HG03066 (cell line): Measurements from ENCODE around the gene CA5B.
"Not testable (repeated sequence)": the region's sequence is repeated elsewhere in the genome, so short reads cannot be mapped to it uniquely, and the experiment has no call there.

ENCODE experiments used
- ATAC-seq: cut with Tn5 transposase; IDR thresholded peaks from one replicate; pipeline ENCODE4 v1.9.1; 2021; ENCODE audit warnings: low read depth; ENCODE audit not compliant: unreplicated experiment

CA5B gene, protein sequence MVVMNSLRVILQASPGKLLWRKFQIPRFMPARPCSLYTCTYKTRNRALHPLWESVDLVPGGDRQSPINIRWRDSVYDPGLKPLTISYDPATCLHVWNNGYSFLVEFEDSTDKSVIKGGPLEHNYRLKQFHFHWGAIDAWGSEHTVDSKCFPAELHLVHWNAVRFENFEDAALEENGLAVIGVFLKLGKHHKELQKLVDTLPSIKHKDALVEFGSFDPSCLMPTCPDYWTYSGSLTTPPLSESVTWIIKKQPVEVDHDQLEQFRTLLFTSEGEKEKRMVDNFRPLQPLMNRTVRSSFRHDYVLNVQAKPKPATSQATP

DNA sequence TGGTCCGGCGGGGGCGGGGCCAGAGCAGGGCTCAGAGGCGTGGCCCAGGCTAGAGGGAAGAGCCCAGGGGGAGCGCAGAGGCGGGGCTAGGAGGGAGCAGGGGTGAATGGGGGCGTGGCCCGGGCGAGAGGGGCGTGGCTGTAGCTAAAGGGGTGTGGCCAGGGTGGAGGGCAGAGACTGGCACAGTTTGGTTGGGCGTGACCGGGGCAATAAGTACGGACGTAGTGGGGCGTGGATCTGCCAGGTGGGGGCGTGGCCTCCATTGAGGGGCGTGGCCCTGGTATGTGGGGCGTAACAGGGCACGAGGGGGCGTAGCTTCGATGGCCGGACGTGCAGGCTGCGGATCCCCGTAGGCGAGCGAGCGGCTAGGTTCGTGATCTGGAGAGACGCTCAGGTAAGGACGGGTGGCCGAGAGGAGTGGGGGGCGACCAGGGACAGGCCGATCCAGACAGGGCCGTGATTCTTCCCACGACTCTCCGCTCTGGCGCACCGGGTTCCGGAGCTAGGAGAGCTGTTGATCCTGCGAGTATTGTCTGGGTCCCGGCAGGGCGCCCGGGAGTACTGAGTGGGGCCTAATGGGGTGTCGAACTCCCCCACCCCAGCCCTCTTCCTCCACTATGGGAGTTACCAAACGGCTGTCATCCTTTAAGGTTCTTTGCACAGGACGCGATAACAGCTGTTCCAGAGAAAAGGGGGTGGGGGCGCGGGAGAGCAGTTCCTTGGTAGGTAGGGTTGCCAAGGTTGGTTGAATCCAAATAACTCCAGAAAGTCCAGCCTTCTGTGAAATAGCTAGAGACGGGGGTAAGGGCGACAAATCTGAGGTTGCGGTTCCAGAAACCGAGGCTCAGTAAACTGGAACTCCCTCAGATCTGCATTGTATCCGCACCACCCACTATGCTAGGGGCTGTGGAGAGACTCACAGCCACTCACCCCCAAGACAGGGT, at the start of gene CA5B:
TSS of gene CA5B (plus strand) at position 312 of the 944 bp plus-strand sequence. CDS start 11,754 bp downstream, outside the sequence.
- peak; percentile 87 for ATAC-seq

DNA sequence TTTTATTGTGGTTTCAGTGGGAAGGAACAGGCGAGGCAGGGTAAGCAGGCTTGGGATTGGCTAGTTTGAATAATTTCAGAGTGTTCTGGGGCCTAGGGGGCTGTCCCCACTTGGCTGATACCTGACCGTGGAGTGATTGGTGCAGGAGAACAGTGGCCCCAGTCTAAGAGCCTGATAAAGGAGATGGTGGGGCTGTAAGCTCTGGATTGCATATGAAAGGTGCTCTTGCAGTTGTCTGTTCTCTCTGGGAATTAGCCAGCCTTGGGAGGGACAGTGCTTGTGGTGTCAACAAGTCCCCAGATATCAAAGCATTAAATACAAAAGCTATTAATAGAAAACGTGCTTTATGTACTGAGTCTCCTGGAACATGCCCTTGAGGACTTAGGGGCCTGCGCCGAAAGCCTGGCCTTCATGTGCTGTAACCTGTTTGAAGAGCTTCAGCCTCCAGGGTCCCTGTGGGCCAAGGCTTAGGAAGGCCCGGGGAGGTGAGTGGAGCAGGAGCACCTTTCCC, 43.1 kb upstream of the CA5B start:
- no peak for ATAC-seq

DNA sequence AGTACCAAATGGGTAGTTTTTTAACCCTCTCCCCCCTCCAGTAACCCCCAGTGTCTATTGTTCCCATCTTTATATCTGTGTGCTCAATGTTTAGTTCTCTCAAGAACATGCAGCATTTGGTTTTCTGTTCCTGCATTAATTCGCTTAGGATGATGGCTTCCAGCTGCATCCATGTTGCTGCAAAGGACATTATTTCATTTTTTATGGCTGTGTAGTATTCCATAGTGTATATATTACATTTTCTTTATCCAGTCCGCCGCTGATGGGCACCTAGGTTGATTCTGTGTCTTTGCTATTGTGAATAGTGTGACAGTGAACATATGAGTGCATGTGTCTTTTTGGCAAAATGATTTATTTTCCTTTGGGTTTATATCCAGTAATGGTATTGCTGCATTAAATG, 41.6 kb upstream of the CA5B start:
- ATAC-seq: no peak

DNA sequence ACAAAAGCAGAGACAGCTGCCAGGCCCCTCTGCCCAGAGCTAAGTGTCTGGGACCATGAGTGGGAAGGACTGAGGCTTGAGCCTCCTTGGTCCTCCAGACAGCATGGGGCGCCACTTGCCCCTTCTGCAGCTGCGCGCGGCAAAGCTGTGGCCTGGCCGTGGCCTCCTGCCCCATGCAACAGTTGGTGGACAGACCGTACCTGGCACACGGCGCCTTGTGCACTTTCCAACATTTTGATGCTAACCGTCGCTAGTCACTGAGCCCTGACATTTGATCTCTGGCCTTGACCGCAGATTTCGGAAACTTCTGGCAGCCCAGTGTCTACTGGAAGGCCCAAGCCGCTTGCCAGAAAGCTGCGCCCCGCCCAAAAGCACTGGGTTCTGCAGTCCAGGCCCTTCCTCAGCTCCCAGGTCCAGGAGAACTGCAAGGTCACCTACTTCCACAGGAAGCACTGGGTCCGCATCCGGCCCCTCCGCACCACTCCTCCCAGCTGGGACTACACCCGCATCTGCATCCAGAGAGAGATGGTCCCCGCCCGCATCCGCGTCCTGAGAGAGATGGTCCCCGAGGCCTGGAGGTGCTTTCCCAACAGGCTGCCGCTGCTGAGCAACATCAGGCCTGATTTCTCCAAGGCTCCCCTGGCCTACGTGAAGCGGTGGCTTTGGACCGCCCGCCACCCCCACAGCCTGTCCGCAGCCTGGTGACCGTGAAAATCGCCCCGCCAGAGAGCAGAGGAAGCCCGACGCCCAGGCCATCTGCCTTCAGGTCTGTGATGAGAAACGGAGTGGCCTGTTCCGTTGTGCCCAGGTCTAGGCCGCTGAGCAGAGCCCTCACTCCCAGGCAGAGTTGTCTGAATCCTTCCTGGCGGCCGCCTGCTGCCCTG, 35.3 kb upstream of the CA5B start:
- no peak for ATAC-seq

DNA sequence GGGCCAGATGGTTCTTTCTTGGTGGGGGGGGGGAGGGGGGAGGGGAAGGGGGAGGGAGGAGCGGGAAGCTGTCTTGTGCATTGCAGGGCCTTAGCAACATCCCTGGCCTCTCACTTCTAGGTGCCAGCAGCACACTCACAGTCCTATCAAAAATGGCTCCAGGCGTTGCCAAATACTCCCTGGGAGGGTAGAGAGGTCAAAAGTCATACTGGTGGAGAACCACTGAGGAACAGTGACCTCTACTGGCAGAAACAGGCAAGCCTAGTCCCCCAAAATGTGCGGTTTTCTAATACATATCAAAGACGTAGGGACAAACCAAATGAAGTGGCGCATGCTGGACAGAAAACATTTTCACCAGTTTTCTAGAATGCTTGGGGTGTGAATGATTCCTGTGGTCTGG, 34.3 kb upstream of the CA5B start:
- not testable (repeated sequence) for ATAC-seq

DNA sequence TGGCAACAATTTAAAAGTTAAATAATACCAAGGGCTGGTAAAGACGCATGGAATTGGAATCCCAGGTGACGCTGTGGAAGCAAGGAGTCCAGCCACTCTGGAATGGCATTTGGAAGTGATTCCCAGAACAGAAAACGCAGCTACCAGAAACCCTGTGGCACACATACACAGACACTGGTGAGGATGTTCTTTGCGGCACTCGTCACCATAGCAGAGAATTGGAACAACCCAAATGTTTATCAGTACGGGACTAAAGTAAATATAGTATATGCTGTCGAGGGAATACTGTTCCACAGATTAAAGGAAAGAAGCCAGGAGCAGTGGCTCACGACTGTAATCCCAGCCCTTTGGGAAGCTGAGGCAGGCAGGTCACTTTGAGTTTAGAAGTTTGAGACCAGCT, 33.8 kb upstream of the CA5B start:
- not testable (repeated sequence) for ATAC-seq

DNA sequence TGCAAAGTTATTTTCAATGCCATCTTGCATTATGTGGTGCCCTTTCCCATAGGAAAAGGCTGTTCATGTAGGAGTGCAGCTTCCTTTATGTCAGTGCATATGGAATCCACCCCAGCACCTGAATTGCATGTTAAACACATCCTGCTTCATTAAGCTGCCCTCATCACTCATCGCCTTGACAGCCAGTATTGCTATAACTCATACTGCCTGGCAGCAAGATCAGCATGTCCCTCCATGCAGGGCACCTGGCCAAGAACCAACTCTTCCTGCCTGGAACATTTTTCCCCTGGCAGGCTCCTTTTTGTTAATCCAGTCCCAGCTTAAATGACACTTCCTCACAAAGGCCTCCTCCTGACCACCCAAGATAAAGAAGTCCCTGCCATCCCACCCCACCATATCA, 23.5 kb upstream of the CA5B start:
- ATAC-seq: no peak

DNA sequence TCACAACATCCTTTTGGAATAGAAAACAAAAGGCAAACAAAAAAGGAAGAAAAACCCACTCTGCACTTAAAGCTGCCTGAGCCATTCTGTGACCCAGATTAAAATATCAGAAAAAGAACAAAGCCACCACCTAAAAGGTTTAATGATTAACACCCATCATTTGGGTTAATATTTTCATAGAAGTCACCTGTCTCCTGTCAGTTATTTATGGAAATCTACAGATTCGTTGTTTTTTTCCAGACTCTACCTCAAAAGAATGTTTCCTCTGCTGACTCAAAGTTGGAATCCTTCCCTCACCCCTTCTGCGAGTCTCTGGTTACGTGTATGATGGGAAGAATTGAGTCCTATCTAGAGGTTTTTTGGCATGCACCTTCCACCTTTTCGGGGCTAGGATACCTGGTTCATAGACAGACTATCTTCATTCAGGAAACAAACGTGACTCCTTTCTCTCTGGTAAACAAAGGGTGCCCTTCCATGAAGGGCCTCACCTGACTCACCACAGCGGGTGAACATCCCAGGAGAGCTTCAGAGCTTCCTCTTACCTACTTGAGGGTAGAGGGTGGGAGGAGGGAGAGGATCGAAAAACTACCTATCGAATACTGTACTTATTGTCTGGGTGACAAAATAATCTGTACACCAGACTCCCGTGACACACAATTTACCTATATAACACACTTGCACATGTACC, 19.6 kb upstream of the CA5B start:
- ATAC-seq: no peak

DNA sequence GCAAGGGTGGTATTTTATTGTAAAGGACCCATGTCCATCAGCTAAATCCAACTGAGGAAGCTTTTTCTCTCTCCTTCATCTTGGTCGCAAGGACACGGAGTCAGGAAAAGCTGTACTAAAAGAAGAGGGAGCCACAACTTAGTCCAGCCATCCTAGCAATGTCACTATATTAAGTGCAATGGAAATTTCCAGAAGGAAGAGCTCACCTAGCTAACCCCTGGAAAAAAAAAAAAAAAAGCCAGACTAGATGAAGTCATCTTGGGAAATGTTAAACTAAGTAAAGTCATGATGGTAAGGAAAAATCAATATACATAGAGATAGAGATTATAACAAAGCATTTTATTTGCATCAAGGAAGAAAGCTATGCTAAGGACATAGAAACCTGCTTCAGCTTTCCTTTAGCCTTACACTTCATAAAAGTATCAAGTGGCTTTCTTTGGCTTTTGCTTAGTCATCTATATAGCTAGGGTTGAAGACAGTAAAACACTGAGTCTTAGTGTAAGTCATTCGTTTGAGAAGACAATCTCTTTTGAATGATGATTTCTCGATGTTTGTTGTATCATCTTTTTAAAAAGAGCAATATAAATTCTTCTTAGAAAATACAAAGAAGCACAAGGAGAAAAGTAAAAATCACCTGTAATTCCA, 18.6 kb upstream of the CA5B start:
- ATAC-seq: no peak

DNA sequence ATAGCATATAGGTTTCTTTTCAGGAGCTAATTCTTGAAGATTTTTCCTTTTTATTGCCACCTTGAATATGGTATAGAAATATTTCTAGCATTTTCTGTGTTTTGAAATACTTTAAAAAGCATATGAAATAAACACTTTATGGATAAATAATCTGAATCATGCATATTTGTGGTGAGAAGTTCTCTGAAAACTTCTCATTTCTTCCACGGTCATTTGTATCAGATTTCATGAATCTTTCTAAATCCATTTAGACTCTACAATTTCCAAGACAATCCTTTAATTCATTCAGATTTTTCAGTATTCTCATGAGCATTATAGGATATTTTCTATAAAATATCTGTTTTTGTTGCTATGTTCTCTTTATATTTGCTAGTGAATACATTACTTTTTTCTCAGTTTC, 16.2 kb upstream of the CA5B start:
- ATAC-seq: no peak

DNA sequence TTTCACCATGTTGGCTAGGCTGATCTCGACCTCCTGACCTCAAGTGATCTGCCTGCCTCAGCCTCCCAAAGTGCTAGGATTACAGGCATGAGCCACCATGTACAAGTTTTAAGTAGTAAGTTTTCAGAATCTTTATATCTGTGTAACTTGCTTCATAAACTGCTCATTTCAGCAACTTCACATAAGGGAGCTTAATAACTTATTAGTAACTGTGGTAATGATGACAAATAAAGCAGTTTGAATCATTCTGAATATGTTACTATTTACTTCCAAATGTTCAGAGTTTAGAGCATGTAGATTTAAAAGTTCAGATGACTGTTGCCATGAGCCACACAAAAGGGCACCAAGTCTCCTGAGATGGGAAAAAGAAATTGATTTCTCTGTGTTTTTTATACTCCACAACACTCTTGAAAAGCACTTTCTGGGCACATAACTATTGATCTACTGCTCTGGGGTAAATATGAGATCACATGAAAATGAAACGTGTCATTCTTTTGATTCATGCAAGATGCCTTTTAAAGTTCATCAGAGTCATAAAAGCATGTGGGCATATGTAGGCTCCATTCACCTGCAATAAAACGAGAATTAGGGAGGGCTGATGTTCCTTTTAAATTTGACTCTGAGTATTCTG, 14.1 kb upstream of the CA5B start:
- no peak for ATAC-seq

DNA sequence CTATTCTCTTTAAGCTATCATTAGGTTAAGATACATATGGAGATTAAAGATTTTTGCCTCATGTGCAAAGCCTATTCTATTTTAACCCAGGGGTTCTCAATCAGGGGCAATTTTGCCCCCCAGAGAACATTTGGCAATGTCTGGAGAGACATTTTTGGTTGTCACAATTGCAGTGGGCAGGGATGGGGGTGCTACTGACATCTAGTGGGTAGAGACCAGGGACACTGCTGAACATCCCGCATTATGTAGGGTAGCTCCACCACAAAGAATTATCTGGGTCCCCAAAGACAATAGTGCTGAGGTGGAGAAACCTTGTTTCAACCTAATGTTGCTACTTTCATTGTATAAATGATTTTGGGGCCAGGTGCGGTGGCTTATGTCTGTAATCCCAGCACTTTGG, 13.2 kb upstream of the CA5B start:
- ATAC-seq: no peak

DNA sequence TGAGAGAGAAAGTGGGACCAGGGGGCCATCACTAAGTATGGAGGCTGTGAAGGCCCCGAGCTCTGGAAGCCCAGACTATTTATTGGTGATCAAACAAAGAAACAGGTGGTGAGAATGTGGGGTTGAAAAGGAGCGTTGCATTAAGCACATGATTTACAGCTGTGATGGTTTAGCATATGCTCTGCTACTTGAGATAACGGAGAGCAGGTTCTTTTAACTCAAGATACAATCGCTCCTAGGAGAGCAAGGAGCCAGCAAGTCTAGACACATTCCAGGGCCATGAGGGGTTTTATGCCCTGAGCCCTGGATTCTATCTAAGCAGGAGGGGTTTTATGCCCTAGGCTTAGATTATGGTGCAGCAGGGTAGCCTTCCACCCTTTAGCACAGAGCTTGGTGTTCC, 6.7 kb upstream of the CA5B start:
- ATAC-seq: not testable (repeated sequence)

DNA sequence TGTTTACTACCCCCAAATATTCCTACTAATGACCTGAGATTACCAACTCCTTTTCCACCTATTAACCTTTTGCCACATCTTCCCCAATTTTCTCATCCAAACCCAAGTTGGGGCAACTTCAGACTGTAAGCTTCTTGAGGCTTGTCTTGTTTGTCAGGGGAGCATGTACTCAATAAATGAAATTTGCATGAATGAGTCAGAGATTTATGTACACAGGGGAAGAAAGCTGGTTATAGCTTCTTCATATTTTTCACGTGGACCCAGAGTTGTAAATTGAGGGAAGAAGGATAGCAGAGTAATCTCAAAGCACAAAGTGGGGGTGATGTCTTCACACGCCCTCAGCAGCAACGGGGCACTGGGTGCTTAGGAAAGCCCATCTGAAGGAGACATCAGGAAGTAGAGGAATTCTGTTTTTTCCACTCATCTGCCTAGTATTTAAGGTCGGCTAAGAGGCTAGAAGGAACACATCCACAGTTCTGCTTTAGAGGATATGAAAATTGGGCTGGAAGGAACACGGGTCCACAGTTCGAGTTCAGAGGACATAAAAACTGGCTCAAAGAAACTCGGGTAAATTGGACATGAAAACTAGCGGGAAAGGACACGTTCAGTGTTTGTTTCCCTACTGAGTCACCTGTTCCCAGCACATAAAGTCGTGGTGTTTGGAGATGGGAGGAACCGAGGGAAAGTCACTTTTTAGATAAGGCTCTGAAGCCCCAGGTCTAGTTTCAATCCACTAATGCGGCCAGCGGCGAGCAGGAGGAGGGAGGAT, 696 bp upstream of the CA5B start:
- ATAC-seq: no peak

DNA sequence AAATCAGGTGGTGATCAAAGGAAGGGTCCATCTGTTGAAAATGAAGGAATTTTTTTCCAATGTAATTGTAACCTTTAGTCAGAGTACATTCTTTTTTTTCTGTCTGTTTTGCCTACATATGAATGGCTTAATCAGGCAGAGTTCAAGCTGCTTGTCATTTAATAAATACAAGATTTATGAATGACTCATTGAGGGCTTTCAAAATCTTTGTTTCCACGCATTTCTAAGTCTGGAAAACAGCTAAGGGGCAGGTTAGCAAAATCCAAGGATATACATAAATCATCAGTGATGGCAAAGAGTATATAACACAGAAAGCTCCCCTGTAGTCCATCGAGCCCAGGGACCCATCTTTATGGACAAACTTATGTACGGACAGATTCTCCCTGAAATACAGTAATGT, 1.8 kb downstream of the CA5B start:
- no peak for ATAC-seq

DNA sequence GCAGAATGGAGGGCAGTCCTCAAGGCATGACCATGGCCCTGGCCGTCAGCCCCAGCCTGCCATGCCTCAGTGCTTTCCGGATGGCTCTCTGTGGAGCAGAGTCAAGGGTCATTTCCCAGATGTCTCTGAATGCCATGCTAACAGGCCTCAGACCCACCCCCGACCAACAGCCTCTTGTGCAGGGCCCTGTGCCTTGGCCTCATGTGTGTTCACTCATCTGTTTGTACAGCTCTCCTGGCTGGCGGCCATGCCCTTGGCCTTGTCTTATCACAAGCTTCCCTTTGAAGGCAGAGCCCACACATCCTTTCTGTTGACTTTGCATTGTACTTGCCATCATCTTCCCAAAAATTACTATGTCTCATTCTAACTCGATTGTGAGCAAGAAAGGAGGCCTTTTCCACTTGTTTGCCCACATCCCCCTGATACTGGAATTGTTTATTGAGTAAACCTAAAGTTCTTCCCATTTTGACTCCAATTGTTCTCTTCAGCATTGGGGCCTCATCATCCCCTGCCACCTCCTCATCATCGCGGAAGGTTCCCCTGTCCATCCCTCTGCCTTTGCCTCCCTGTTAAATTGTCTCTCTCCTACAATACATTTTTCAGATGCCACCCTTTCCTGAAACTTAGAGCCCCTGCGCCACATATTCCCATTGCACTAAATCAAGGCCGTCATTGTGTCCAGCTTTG, 6.3 kb downstream of the CA5B start:
- no peak for ATAC-seq

DNA sequence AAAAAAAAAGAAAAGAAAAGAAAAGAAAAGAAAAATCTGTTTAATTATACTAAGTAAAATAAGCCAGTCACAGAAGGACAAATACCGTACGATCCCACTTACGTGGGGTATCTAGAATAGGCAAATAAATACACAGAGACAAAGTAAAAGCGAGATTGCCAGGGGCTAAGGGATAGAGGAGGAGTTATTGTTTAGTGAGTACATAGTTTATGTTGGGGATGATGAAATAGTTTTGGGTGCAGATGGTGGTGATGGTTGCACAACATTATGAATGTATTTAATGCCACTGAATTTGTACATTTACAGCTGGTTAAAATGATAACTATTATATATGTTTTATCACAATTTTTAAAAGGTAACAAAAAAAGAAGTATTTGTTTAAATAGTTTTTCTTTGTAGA, 7.1 kb downstream of the CA5B start:
- no peak for ATAC-seq

DNA sequence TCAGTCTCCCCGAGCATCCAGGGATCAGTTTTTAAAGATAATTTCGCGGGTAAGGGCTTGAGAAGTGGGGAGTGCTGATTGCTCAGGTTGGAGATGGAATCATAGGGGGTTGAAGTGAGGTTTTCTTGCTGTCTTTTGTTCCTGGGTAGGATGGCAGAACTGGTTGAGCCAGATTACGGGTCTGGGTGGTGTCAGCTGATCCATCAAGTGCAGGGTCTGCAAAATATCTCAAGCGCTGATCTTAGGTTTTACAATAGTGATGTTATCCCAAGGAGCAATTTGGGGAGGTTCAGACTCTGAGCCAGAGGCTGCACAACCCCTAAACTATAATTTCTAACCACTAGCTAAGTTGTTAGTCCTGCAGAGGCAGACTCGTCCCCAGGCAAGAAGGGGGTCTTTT, 8.6 kb downstream of the CA5B start:
- ATAC-seq: not testable (repeated sequence)
